SK-N-MC (cell line): ENCODE data around the gene ATXN1.

Source experiments
- EZH2 ChIP-seq: fragments of 200-600 bp; sonication (generic); IDR thresholded peaks from one replicate; pipeline ENCODE4 v1.6.1; 2017; ENCODE audit warnings: antibody characterized with exemption
- POLR2AphosphoS5 ChIP-seq: IDR thresholded peaks from 2 replicates; pipeline ENCODE4 v1.6.1; 2012; ENCODE audit warnings: mild to moderate bottlenecking, low read depth, low read length, borderline replicate concordance

DNA sequence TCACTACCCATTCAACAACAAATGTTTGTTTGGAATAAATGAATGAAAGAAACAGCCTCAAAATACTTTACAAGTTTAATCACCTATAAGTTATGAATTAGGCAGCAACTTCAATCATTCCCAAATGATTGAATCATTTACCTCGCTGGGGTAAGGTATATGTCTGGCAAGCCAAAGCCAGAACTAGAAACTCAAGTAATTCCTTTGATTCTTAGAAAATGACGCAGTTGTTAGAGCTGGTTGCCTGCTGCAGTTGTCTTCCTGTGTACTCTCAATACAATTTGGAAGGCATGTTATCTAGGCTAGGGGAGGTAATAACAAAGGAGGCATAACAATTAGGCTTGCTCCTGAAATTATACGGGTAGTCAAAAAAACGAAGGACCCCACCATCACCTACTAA, 160.6 kb downstream of the ATXN1 start:
- no peak for TF ChIP-seq EZH2
- no peak for TF ChIP-seq POLR2AphosphoS5
